ENCODE measurements around the gene RAD23B.

RAD23B gene

DNA sequence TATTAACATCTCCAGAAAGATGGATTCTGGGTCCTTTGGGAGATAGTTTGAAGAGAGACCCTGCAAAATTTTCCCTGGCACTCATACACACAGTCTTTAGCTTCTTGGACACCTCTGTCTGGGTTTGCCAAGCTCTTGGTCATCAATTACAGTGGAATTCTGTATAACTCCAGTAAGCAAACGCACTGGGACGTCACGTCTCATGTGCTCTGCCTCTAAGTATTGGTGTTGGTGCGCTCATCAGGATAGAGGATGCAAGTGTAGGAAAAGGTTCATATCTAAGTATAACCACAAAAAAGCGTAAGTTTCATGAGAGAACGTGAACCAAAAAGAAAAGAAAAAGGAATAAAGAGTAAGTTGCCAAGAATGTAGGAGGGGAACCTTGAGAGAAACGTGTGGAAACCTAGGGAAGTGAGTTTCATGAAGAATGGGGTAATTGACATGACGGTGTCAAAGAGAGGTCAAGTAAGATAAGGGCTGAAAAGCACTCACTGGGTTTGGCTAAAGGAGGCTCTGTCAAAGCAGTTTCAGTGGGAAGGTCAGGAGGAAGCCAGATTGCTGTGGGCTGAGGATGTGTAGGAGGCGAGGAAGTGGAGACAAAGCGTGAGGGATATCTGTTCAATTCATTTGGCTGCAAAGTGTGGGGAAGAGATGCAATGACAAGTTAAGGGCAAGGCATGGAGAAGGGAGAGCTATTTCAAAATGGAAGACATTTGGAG is 92.7 kb downstream of the RAD23B start:
- WGBS, 2 experiments (ENCODE audit: insufficient coverage in 2 of 2), result 73 to 77% methylated on average over 7 of the region's 10 CpGs
- peaks cover 12% of the 10 kb centered on the region for H3K4me1 ChIP-seq (ENCODE audit: control insufficient read depth, insufficient read depth, low read length, poor library complexity, severe bottlenecking)
- H3K4me3 ChIP-seq (ENCODE audit: extremely low read depth, insufficient read depth, low read length, poor library complexity, severe bottlenecking), result no peak overlapping the region
- H3K27ac ChIP-seq (ENCODE audit: low read depth, low read length, severe bottlenecking), result no peak overlapping the region
- H3K36me3 ChIP-seq (ENCODE audit: control insufficient read depth, insufficient read depth, low read length), result no peaks in the 10 kb centered on the region
- no peaks in the 10 kb centered on the region for H3K9me3 ChIP-seq (ENCODE audit: control insufficient read depth, low read length)

DNA sequence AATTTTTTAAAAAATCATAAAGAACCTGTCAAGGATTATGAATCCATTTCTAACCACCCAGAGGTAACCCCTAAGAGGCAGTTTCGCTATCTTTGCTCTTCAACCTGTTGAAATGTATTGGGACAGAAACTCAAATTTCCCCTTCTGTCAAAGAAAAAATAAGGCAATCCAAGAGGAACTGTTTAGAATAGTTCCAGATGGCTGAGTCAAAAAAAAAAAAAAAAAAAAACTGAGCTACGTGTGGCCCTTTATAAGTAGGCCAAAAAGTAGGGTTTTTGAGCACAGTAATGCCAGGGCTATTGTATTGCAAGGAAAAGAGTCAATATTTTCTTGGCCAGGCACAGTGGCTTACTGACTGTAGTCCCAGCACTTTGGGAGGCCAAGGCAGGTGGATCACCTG is 94.9 kb downstream of the RAD23B start:
- Histone ChIP-seq H3K4me1 (ENCODE audit: control insufficient read depth, insufficient read depth, low read length, poor library complexity, severe bottlenecking) (peaks cover 12% of the 10 kb centered on the region), H3K4me3 (ENCODE audit: extremely low read depth, insufficient read depth, low read length, poor library complexity, severe bottlenecking) (no peak overlapping the region), H3K36me3 (ENCODE audit: control insufficient read depth, insufficient read depth, low read length) (no peaks in the 10 kb centered on the region), H3K9me3 (ENCODE audit: control insufficient read depth, low read length) (no peaks in the 10 kb centered on the region), H3K27ac (ENCODE audit: low read depth, low read length, severe bottlenecking) (no peak overlapping the region)
- 83% methylated on average over 1 of the region's 2 CpGs; no CpG with 5 or more reads in 1 of the 2 experiments for WGBS, 2 experiments (ENCODE audit: insufficient coverage in 2 of 2)

Data from mesodermal cell (in vitro differentiated cells).